Amniotic stem cell (primary cell): ENCODE results near the gene SEMA4B.
"Not testable (repeated sequence)": the region's sequence is repeated elsewhere in the genome, so short reads cannot be mapped to it uniquely, and the experiment has no call there.

Experiments
- DNase-seq: peaks from one replicate; lab custom pipeline; 2025; lab: John Stamatoyannopoulos, UW

Gene SEMA4B

GRCh38 chr15:90201130-90201943 is at the start of gene SEMA4B:
Gene SEMA4B, plus strand, starts transcription at chr15:90201330. Its CDS starts 249 bp downstream, at chr15:90201579.
- DNase-seq: no peak

DNA sequence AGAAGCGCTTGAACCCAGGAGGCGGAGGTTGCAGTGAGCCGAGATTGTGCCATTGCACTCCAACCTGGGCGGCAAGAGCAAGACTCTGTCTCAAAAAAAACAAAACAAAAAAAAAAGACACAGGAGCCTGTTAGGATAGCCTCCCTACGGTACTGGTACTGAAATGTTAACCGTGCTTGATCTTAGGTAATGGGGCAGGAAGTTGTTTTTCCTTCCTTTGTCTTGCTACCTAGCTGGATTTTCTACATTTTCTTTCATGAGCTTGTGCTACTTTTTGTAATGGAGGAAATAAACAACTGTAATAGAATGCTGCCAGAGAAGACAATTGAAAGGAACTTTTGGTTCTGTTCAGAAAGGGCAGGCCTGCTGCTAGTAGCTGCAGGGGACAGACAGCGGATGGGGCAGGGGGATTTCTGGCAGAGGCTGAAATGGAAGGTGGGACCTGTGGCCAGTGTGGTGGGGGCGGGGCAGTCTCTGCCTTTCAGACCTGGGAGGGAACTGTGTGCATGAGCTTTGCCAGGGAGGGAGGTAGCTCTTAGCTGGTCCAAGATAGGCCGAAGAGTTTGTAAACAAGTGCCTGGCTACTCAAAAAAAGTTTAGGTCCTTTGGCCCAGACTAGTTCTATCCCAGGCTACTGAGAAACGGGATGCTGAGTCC is 49.0 kb upstream of the SEMA4B start:
- no peak for DNase-seq

DNA sequence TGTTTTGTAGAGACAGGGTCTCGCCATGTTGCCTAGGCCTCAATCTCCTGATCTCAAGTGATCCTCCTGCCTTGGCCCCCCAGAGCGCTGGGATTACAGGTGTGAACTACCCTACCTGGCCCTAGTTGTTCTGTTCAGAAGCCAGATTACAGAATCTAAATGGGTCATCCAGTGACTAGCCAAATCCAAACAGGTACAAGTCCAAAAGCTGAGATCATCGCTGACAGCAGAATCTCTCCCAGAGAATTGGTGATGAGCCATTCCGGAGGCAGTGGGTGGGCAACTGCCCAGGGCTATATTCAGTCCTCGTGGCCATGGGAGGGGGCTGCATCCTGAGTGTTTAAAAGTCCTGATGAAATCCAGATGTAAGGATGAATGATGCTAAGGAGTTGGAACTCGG is 47.5 kb upstream of the SEMA4B start:
- DNase-seq: no peak

DNA sequence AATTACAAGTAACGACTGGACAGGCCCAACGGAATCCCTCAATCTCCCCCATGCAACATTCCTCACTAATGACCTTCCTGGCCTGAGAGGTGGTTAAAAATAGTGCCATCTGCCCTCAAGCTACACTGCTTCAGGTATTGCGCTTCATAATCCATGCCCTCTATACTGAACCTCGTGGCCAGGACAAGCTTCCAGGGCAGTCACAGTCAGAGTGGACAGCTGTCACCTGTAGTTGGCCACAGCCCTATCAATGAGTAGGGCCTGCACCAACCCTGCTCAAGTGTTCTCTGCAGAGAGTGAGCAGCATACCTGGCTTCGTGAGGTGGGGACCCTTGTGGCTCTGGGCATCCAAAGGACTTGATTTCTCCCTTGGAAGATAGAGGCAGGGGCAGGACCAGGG is 46.9 kb upstream of the SEMA4B start:
- no peak for DNase-seq

GRCh38 chr15:90154861-90155626 is 46.1 kb upstream of the SEMA4B start:
- no peak for DNase-seq

DNA sequence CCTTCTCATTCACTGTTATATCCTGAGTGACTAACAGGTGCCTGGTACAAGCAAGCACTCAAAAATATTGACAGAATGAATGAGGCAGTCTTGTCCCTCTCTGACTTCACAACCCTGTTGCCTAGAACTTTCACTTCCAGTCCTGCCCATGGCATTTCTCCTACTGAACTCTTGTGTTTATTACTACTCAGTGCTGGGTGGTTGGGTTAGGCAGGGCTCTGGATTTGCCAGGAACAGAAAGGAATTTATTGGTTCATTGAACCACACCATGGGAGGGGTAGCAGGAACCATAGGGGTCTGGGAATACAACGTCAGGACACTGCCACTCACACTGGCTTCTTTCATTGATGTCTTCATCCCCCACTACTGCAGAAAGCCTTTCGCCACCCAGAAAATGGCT is 41.9 kb upstream of the SEMA4B start:
- no peak for DNase-seq

- DNase-seq: no peak
Measured at GRCh38 chr15:90160781-90161727, 40.1 kb upstream of the SEMA4B start.

- DNase-seq: no peak
Measured at GRCh38 chr15:90161950-90162361, 39.2 kb upstream of the SEMA4B start.

DNA sequence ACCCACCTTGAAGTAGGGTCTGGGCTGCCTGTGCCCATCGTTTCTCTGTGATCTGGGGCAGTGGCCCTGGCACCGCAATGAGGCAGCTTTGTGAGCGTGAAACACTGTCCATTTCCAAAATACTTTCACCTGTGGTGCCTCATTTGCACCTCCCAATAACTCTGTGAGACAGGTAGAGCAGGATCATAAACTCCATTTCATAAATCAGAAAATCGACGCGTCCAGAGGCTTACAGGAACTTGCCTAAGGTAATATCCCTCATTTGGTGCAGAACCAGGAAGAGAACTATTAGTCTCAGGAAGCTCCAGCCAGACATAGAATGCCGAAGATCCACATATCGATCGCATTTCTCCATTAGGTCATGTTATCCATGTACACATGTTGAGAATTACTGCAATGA is 38.2 kb upstream of the SEMA4B start:
- no peak for DNase-seq

GRCh38 chr15:90164239-90164638 is 36.9 kb upstream of the SEMA4B start:
- DNase-seq: not testable (repeated sequence)

DNA sequence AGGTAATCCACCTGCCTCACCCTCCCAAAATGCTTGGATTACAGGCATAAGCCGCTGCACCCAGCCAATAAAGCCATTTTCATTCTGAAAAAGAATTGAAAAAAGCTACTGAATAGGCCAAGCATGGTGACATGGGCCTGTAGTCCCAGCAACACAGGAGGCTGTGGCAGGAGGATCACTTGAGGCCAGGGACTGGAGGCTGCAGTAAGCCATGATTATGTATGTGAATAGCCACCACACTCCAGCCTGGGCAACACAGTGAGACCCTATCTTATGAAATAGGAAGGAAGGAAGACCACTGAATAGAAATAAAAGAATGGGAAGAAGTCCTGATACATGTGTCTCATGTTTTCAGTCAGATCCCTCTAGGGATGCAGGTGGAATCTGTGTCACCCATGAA is 36.0 kb upstream of the SEMA4B start:
- DNase-seq: no peak

DNA sequence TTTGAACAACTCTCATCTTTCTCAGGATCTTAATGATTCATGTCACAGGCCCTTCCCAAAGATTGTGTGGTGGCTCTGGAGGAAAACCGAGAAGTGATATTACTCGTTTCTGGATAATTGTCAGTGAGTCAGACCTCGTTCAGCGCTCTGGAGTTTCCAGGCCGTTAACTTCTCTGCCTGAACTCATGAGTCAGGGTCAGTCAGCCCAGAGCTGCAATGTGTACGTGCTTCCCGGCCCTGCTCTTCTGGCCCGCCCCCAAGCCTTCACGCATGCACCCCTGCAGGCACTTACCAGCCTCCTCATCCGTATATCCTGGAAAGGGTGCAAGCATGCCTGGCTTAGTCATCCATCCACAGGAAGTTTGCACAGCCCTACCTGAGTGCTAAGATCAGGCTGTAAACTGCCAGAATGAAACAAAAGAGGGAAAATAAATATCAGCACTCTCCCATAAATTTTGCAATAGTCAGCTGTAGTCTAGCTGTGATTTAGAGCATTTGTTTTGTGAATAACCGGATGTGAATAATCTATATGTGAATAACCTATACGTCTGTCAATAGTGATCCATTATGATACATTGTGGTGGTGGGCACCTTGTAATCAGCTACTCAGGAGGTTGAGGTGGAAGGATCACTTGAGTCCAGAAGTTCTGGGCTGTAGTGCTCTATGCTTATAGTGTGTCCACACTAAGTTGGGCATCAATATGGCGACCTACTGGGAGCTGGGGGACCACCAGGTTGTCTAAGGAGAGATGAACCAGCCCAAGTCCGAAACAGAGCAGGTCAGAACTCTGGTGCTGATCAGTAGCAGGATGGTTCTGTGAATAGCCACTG is 35.3 kb upstream of the SEMA4B start:
- DNase-seq: peak; percentile 96

- DNase-seq: no peak
Measured at GRCh38 chr15:90167121-90167520, 34.0 kb upstream of the SEMA4B start.

DNA sequence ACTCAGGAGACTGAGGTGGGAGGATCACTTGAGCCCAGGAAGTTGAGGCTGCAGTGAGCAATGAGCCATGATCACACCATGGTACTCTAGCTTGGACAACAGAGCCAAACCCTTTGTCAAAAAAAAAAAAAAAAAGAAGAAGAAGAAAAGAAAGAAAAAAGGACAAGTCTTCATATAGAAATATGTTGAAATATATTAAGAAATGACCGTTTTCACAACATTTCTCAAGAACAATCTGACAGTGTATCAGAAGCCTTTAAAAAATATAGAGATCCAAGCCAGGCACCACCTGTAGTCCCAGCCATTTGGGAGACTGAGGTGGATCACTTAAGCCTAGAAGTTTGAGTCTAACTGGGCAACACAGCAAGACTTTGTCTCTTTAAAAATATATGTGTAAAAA is 29.5 kb upstream of the SEMA4B start:
- DNase-seq: no peak

DNA sequence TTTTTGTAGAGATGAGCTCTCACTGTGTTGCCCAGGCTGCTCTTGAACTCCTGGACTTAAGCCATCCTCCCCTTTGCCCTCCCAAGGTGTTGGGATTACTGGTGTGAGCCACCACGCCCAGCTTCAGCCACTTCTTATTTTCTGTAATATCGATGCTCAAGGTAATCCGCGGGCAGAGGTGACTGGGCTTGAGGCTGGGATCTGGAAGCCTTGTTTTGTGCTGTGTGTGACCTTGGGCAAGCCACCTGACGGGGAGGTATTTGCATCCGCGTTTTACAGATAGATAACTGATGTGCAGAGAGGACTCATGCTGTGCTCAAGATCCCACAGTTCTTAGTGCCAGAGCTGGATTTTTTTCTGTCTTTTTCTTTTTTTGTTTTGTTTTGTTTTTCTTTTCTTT is 27.8 kb upstream of the SEMA4B start:
- no peak for DNase-seq

- no peak for DNase-seq
Measured at GRCh38 chr15:90174140-90174875, 26.8 kb upstream of the SEMA4B start.

- no peak for DNase-seq
Measured at GRCh38 chr15:90177012-90177411, 24.1 kb upstream of the SEMA4B start.

GRCh38 chr15:90178468-90179435 is 22.4 kb upstream of the SEMA4B start:
- no peak for DNase-seq

- no peak for DNase-seq
Measured at GRCh38 chr15:90181776-90182175, 19.4 kb upstream of the SEMA4B start.
